ENCODE measurements around the gene BRPF1. TPM values are rescaled to one million over a fixed set of nuclear protein-coding genes. Genes with fewer than 3 reads are reported as not detected.

The BRPF1 gene
- 22.0 and 23.4 TPM in 2 replicates for total RNA-seq (2014; rRNA removed; shearing (Covaris generic))

GRCh38 chr3:9731206-9732079 lies at the start of gene BRPF1:
Gene BRPF1 (plus strand): TSS chr3:9731735. CDS start chr3:9734141, 2,406 bp downstream.
- no peaks in the 10 kb centered on the region for H3K9me3 ChIP-seq (replicated peaks)
- DNase-seq = peak; percentile 99
- H3K4me1 ChIP-seq = peaks cover 5% of the 10 kb centered on the region

GRCh38 chr3:9682096-9682495 lies 49.4 kb upstream of the BRPF1 start:
- Histone ChIP-seq H3K27me3 (no peaks in the 10 kb centered on the region), H3K4me3 (no peak overlapping the region), H3K4me1 (no peaks in the 10 kb centered on the region), H3K27ac (no peak overlapping the region), H3K36me3 (peaks cover 14% of the 10 kb centered on the region; the same call in 1 of the 2 replicates), H3K9me3 (replicated peaks) (no peaks in the 10 kb centered on the region)
- DNase-seq = no peak

More at GRCh38 chr3:9731206-9732079, at the start of gene BRPF1:
- peak within 1 kb of the TSS; percentile 79 for H3K4me3 ChIP-seq
- H3K27me3 ChIP-seq = no peaks in the 10 kb centered on the region
- peak within 1 kb of the TSS; percentile 99 for H3K27ac ChIP-seq
- peaks cover 12% of the 10 kb centered on the region for H3K36me3 ChIP-seq

GRCh38 chr3:9683426-9683825 lies 48.1 kb upstream of the BRPF1 start:
- Histone ChIP-seq H3K27me3 (no peaks in the 10 kb centered on the region), H3K4me1 (no peaks in the 10 kb centered on the region), H3K4me3 (no peak overlapping the region), H3K9me3 (replicated peaks) (no peaks in the 10 kb centered on the region), H3K27ac (no peak overlapping the region), H3K36me3 (peaks cover 13% of the 10 kb centered on the region; the same call in 1 of the 2 replicates)
- no peak for DNase-seq

- no peak overlapping the region for H3K4me3 ChIP-seq
- peaks cover 6% of the 10 kb centered on the region; the same call in 1 of the 2 replicates for H3K36me3 ChIP-seq
- no peaks in the 10 kb centered on the region for H3K27me3 ChIP-seq
- no peaks in the 10 kb centered on the region for H3K9me3 ChIP-seq (replicated peaks)
- H3K4me1 ChIP-seq = no peaks in the 10 kb centered on the region
- no peak for DNase-seq
- no peak overlapping the region for H3K27ac ChIP-seq
Observed at GRCh38 chr3:9685216-9686049, 46.1 kb upstream of the BRPF1 start.

GRCh38 chr3:9686050-9686550 lies 45.4 kb upstream of the BRPF1 start:
- Histone ChIP-seq H3K4me1 (no peaks in the 10 kb centered on the region), H3K27ac (no peak overlapping the region), H3K27me3 (no peaks in the 10 kb centered on the region), H3K36me3 (peaks cover 6% of the 10 kb centered on the region; the same call in 1 of the 2 replicates), H3K4me3 (no peak overlapping the region), H3K9me3 (replicated peaks) (no peaks in the 10 kb centered on the region)
- no peak for DNase-seq

DNA sequence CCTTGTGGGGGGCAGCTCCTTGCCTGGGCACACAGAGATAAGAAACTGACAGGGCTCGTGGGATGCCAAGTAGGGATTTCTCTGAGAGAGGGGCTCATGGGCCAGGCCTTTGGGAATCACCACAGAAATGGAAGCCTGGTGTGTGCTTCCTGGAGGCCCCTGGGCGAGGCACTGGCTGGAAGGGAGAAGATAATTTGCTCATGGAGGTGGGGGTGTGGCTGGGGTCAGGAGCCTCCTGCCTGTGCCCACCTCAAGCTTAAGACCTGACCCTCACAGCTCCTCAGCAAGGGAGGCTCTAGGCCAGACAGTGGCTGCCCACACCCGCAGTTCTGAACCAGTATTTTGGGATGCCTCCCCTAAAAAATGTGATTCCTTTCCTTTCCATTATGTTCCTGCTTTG lies 44.8 kb upstream of the BRPF1 start:
- Histone ChIP-seq H3K27me3 (no peaks in the 10 kb centered on the region), H3K4me3 (no peak overlapping the region), H3K9me3 (replicated peaks) (no peaks in the 10 kb centered on the region), H3K36me3 (peaks cover 6% of the 10 kb centered on the region; the same call in 1 of the 2 replicates), H3K27ac (no peak overlapping the region), H3K4me1 (no peaks in the 10 kb centered on the region)
- no peak for DNase-seq

DNA sequence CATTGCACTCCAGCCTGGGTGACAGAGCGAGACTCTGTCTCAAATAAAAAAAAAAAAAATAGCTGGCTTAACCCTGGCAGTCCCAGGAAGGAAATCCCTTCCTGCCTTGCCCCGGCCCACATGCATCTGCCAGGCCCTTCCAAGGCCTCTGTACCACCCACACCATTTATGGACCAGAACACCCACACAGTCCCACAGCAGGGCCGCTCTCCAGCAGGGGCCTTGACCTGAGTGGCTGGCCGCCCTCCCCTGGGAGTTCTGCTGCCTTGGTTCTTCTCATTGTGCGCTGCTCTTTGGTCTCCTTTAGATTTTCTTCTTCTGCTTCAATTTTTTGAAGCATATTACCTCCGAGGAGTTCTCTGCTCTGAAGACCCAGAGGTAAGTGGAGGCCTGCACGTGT lies 44.0 kb upstream of the BRPF1 start:
- peaks cover 6% of the 10 kb centered on the region; the same call in 1 of the 2 replicates for H3K36me3 ChIP-seq
- no peak overlapping the region for H3K4me3 ChIP-seq
- no peaks in the 10 kb centered on the region for H3K27me3 ChIP-seq
- no peak for DNase-seq
- H3K4me1 ChIP-seq = no peaks in the 10 kb centered on the region
- no peak overlapping the region for H3K27ac ChIP-seq
- no peaks in the 10 kb centered on the region for H3K9me3 ChIP-seq (replicated peaks)

DNA sequence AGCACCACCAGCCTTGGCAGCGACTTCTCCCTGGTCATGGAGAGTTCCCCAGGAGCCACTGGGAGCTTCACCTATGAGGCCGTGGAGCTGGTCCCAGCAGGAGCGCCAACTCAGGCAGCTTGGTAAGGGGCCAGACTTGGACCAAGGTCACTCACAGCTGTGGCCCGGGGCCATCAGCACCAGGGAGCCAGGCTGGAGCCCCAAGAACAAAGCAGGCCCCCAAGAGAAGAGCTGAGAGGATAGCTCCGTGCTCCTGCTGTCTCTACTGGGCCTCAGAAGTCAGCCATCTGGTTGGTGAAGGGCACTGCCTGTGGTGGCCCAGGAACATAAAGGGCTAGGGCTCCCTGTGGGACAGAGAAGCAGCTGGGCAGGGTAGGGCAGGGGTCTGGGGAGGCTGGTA lies 42.6 kb upstream of the BRPF1 start:
- Histone ChIP-seq H3K9me3 (replicated peaks) (no peaks in the 10 kb centered on the region), H3K36me3 (no peaks in the 10 kb centered on the region; the same call in 1 of the 2 replicates), H3K27ac (no peak overlapping the region), H3K4me3 (no peak overlapping the region), H3K4me1 (no peaks in the 10 kb centered on the region), H3K27me3 (no peaks in the 10 kb centered on the region)
- no peak for DNase-seq

DNA sequence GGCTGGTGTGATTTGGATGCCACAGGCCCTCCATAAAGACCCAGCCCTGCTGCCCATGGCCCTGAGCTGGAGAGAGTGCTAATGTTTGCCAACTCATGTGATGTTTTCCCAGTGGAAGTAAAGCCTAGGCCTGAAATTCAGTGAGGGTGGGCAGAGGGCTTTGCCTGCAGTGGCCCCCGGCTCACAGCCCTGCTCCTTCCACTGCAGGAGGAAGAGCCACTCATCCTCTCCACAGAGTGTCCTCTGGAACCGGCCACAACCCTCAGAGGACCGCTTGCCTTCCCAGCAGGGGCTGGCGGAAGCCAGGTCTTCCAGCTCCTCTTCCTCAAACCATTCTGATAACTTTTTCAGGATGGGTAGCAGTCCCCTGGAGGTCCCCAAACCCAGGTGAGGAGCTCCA lies 41.8 kb upstream of the BRPF1 start:
- no peak for DNase-seq
- Histone ChIP-seq H3K4me3 (no peak overlapping the region), H3K36me3 (no peaks in the 10 kb centered on the region; the same call in 1 of the 2 replicates), H3K27me3 (no peaks in the 10 kb centered on the region), H3K4me1 (peaks cover under 1% of the 10 kb centered on the region), H3K9me3 (replicated peaks) (no peaks in the 10 kb centered on the region), H3K27ac (no peak overlapping the region)

- Histone ChIP-seq H3K4me3 (no peak overlapping the region), H3K27ac (no peak overlapping the region), H3K36me3 (no peaks in the 10 kb centered on the region), H3K4me1 (peaks cover 10% of the 10 kb centered on the region), H3K9me3 (replicated peaks) (no peaks in the 10 kb centered on the region), H3K27me3 (no peaks in the 10 kb centered on the region)
- peak; percentile 21 for DNase-seq
Observed at GRCh38 chr3:9690451-9691450, 40.8 kb upstream of the BRPF1 start.

DNA sequence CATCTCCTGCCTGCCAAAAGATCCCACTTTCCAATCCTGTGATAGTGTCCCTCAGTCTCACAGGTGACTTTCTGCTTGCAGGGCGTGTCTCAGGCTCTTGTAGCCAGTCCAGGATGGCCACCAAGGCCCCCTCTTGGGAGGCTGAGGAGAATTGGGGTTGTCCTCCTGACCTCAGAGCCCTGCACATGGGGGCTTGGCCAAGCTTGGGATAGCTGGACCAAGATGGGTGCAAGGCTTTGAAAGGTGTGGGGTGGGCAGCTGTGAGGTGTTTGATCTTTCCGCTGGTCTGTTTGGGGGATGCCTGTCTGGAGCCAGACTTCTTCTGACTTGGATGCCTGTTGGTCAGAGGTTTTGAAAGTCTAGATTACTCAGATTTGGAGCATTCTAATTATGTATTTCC lies 39.9 kb upstream of the BRPF1 start:
- peaks cover 11% of the 10 kb centered on the region for H3K4me1 ChIP-seq
- H3K9me3 ChIP-seq (replicated peaks) = no peaks in the 10 kb centered on the region
- no peaks in the 10 kb centered on the region for H3K36me3 ChIP-seq
- no peak overlapping the region for H3K4me3 ChIP-seq
- H3K27ac ChIP-seq = no peak overlapping the region
- H3K27me3 ChIP-seq = no peaks in the 10 kb centered on the region
- no peak for DNase-seq

- H3K27ac ChIP-seq = no peak overlapping the region
- no peaks in the 10 kb centered on the region for H3K27me3 ChIP-seq
- DNase-seq = no peak
- peaks cover 11% of the 10 kb centered on the region for H3K4me1 ChIP-seq
- H3K4me3 ChIP-seq = no peak overlapping the region
- H3K9me3 ChIP-seq (replicated peaks) = no peaks in the 10 kb centered on the region
- H3K36me3 ChIP-seq = no peaks in the 10 kb centered on the region
Observed at GRCh38 chr3:9692416-9692815, 39.1 kb upstream of the BRPF1 start.

- no peak overlapping the region; the same call in 1 of the 2 replicates for H3K27ac ChIP-seq
Observed at GRCh38 chr3:9695345-9695744, 36.2 kb upstream of the BRPF1 start.

DNA sequence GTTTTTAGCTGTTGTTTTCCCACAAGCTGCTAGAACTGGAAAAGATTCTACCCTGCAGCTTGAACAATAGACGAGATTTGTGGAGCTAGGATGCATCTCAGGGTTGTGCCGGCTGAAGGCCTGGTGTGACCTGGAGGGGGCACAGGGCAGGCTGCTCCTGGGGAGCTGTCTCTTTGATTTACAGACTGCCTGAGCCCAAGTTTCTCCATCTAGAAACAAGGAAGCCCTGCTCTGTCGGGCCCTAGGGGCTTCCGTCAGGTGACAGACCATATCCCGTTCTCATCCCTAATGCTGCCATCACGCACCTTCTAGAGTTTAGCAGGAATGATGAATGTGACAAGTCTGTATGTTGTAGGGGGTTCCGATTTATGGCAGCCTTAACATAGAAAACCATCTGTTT lies 35.8 kb upstream of the BRPF1 start:
- no peak overlapping the region; the same call in 1 of the 2 replicates for H3K27ac ChIP-seq
- H3K9me3 ChIP-seq (replicated peaks) = no peaks in the 10 kb centered on the region
- no peaks in the 10 kb centered on the region for H3K36me3 ChIP-seq
- peaks cover 11% of the 10 kb centered on the region for H3K4me1 ChIP-seq
- H3K4me3 ChIP-seq = no peak overlapping the region
- H3K27me3 ChIP-seq = no peaks in the 10 kb centered on the region
- DNase-seq = no peak

More at GRCh38 chr3:9695345-9695744, 36.2 kb upstream of the BRPF1 start:
- peak; percentile 85 for DNase-seq
- Histone ChIP-seq H3K4me3 (no peak overlapping the region), H3K27me3 (no peaks in the 10 kb centered on the region), H3K36me3 (no peaks in the 10 kb centered on the region), H3K4me1 (peaks cover 11% of the 10 kb centered on the region), H3K9me3 (replicated peaks) (no peaks in the 10 kb centered on the region)
